Stimulated activated CD4-positive, alpha-beta T cell treated with anti-CD3 and anti-CD28 coated beads, Interleukin-12 subunit alpha, Interleukin-12 subunit beta, amount 100 ng/mL, for 48 hours (primary cell): ENCODE results near the gene PLXDC1.
"Not testable (repeated sequence)": the region's sequence is repeated elsewhere in the genome, so short reads cannot be mapped to it uniquely, and the experiment has no call there.

Experiments used
- DNase-seq, 3 donors: peaks; one replicate each; pipeline ENCODE4 v3.0.0-alpha.2; 2020; ENCODE audit warnings: low read depth in 2 of 3, low spot score in 1 of 3

PLXDC1 gene

GRCh38 chr17:39071573-39071972 lies 79.9 kb downstream of the PLXDC1 start:
- no peak for DNase-seq

GRCh38 chr17:39069114-39069756 lies 82.2 kb downstream of the PLXDC1 start:
- DNase-seq: no peak

- DNase-seq: no peak
Measured at GRCh38 chr17:39064819-39065218, 86.6 kb downstream of the PLXDC1 start.

DNA sequence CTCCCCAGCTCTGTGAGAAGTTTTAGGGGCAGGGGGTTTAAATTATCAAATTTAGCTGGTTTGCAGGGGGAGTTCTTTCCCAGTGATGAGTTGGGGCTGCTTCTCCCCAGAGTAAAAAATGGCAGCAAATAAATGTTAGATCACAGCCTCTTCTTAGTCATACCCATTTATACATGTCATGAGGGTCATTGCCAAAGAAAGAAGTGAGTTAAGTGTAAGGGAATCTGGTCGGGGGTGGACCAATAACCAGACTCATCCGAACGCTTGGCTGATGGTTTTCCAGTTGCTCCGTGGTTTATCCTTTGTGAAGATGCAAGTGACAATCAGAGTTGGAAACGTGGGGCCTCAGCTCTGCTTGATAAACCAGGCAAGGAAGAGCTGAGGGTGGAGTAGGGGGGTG lies 87.1 kb downstream of the PLXDC1 start:
- no peak for DNase-seq

GRCh38 chr17:39063681-39064069 lies 87.8 kb downstream of the PLXDC1 start:
- DNase-seq: no peak

DNA sequence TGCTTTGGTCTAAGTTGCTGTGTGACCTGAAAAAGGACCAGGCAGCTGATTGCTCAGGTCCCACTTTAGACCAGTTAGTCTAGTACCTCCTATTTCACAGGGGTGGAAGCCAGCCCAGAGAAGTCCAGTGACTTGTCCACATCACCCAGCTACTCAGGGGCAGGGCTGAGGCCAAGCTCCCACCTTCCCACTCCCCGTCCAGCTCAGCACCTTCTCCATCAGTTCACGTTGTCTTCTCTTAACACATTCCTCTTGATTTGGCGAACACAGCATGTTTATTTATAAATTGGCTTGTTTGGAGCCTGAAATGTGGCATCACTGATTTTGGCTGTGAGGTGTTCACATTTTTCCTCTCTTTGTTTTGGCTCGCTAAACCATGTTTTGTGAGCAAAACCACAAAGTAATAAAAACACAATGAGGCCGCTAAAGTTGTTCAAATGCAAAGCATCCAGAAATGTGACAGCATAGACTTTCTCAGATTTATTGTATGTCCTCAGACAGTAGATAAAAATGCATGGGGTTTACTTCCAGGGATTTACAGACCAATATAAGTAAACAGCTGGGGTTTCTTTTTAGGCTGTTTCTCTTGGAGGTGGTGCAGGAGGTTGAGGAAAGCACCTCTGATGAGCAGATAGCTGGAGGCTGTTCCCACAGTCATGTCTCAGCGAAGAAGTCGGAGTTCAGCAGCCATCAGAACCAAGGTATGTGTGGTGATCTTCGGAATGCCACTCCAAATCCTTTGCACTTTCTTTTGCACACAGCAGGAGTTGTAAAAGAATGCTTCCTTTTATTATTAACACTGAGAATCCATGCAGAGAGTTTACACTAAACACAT lies 88.4 kb downstream of the PLXDC1 start:
- no peak for DNase-seq

GRCh38 chr17:39058524-39058923 lies 92.9 kb downstream of the PLXDC1 start:
- no peak for DNase-seq

GRCh38 chr17:39057701-39058206 lies 93.7 kb downstream of the PLXDC1 start:
- DNase-seq: no peak

DNA sequence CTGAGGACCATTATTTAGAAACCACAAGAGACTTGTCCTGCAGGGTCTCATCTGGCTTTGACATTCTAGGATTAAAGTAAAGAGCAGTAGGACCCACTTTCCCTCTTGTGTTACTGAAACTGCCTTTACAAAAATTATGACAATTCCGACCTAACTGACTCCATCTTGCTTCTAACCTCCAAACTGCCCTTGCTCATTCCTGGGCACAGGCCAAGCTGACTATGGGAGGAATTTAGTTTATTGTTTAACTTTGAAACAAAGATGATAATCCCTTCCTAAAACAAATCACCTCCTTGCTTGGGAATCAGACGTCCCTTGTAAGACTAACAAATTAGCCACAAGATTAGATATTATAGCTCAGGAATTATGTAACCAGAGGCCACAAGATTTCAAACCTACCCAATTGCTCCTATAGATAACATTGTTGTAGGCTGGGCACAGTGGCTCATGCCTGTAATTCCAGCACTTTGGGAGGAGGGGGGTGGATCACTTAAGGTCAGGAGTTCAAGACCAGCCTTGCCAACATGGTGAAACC lies 97.3 kb downstream of the PLXDC1 start:
- DNase-seq: no peak

DNA sequence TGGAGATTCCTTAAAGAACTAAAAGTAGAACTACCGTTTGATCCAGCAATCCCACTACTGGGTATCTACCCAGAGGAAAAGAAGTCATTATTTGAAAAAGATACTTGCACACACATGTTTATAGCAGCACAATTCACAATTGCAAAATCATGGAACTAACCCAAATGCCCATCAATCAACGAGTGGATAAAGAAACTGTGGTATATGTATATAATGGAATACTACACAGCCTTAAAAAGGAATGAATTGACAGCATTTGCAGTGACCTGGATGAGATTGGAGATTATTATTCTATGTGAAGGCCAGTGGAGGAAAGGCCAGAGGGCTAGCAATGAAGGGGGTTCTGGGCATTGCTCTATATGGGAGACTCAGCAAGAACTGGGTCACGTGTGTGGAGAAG lies 99.0 kb downstream of the PLXDC1 start:
- not testable (repeated sequence) for DNase-seq

DNA sequence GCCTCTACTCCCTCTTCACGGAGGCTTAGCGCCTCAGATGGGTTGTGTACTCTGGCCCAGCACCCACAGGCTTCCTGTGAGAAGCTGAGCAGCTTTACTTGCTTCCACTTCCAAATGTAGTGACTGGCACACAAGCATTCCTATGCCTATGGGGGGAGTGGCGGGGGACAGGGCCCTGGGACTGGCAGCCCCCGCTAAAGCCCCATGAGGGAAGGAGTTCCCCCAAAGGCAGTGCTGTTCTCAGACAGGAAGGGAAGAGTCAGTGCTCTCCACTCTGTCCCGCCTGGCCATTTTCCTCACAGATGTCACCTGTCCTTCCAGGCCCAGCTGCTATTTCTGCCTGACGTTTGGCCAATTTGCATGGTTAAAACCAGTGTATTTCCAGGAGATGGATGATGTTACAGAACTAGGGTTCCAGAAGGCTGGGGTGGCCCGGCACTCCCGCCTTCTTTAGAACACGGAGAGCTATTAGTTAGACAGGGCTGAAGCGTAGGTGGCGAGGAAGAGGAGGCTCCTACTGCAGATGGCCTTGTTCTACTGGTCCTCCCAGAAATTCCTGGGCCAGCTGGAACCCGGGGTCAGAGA lies 100.3 kb downstream of the PLXDC1 start:
- no peak for DNase-seq

- DNase-seq: no peak
Measured at GRCh38 chr17:39045948-39046679, 105.3 kb downstream of the PLXDC1 start.

DNA sequence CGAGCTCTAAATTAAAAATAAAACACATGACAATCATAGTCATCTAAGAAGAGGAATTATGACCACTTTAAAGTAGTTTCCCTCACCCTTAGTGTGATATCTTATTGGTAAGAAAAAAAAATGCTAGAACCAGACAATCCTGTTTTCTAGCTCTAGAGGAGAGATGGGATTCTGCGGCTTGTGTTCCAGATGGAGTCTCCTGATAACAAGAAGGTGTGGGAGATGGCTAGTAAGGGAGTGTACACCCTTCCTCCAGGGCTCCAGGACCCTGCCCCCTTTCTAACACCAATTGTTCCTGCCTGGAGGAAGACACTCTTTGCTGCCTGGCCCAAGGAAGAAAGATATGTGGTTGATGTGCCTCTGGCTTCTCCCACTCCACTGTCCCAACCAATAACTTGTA lies 115.4 kb downstream of the PLXDC1 start:
- DNase-seq: no peak

- DNase-seq: not testable (repeated sequence)
Measured at GRCh38 chr17:39035578-39035977, 115.9 kb downstream of the PLXDC1 start.

GRCh38 chr17:39028690-39029089 lies 122.7 kb downstream of the PLXDC1 start:
- no peak for DNase-seq

GRCh38 chr17:39027455-39028035 lies 123.9 kb downstream of the PLXDC1 start:
- DNase-seq: no peak

GRCh38 chr17:39026980-39027451 lies 124.4 kb downstream of the PLXDC1 start:
- DNase-seq: no peak

DNA sequence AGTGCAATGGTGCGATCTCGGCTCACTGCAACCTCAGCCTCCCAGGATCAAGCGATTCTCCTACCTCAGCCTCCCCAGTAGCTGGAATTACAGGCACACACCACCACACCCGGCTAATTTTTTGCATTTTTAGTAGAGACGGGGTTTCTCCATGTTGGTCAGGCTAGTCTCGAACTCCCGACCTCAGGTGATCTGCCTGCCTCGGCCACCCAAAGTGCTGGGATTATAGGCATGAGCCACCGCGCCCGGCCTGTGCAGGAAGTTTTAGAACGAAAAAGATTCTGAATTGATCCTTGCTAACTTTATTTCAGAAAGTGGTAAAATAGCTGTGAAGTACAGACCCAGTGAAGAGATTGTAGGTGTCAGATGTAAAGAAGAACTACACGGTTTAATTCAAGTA lies 125.1 kb downstream of the PLXDC1 start:
- DNase-seq: not testable (repeated sequence)

GRCh38 chr17:39022924-39023323 lies 128.5 kb downstream of the PLXDC1 start:
- no peak for DNase-seq

- DNase-seq: not testable (repeated sequence)
Measured at GRCh38 chr17:39020037-39020436, 131.4 kb downstream of the PLXDC1 start.
